ENCODE results near the gene HDAC8. TPM values are rescaled to one million over a fixed set of nuclear protein-coding genes. Genes with fewer than 3 reads are reported as not detected.

HDAC8 gene
- total RNA-seq, 2 experiments from 2014 or later = 5.8 to 6.8 TPM

- H3K27ac Mint-ChIP-seq = no peak overlapping the region
- no peaks in the 10 kb centered on the region for H3K36me3 Mint-ChIP-seq (ENCODE audit: low read depth)
- peaks cover 21% of the 10 kb centered on the region for H3K4me1 ChIP-seq (ENCODE audit: insufficient read depth, low read length)
- H3K27me3 ChIP-seq (ENCODE audit: control insufficient read depth in 1 of 2, insufficient read depth in 2 of 2, low read length in 2 of 2) = peaks cover 18 to 30% of the 10 kb centered on the region in 2 experiments
- peaks cover 19% of the 10 kb centered on the region for H3K4me1 Mint-ChIP-seq (ENCODE audit: low read depth)
- intact Hi-C loops (cut with DNase I, micrococcal nuclease) = no loop called here
- H3K27me3 Mint-ChIP-seq = peaks cover 35% of the 10 kb centered on the region
- no peaks in the 10 kb centered on the region for H3K36me3 ChIP-seq (ENCODE audit: insufficient read depth, low read length)
- no peak overlapping the region for H3K27ac ChIP-seq (ENCODE audit: low read depth in 1 of 2, low read length in 2 of 2)
- H3K4me3 Mint-ChIP-seq = no peak overlapping the region
- TF ChIP-seq, protein P1, sequence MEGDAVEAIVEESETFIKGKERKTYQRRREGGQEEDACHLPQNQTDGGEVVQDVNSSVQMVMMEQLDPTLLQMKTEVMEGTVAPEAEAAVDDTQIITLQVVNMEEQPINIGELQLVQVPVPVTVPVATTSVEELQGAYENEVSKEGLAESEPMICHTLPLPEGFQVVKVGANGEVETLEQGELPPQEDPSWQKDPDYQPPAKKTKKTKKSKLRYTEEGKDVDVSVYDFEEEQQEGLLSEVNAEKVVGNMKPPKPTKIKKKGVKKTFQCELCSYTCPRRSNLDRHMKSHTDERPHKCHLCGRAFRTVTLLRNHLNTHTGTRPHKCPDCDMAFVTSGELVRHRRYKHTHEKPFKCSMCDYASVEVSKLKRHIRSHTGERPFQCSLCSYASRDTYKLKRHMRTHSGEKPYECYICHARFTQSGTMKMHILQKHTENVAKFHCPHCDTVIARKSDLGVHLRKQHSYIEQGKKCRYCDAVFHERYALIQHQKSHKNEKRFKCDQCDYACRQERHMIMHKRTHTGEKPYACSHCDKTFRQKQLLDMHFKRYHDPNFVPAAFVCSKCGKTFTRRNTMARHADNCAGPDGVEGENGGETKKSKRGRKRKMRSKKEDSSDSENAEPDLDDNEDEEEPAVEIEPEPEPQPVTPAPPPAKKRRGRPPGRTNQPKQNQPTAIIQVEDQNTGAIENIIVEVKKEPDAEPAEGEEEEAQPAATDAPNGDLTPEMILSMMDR (IDR thresholded peaks at IDR 0.05) = no peak
- POLR2A ChIA-PET = no interaction called here
- CTCF ChIA-PET = no interaction called here
- no peak overlapping the region for H3K4me3 ChIP-seq (ENCODE audit: low read length)
- no peaks in the 10 kb centered on the region for H3K9me3 ChIP-seq (ENCODE audit: control insufficient read depth in 1 of 2, insufficient read depth in 1 of 2, low read length in 2 of 2)
- DNase-seq = no peak
- H3K9me3 Mint-ChIP-seq = no peaks in the 10 kb centered on the region
- ATAC-seq (ENCODE audit: poor library complexity) = no peak
Measured at GRCh38 chrX:72312311-72312940, 260.2 kb downstream of the HDAC8 start.

DNA sequence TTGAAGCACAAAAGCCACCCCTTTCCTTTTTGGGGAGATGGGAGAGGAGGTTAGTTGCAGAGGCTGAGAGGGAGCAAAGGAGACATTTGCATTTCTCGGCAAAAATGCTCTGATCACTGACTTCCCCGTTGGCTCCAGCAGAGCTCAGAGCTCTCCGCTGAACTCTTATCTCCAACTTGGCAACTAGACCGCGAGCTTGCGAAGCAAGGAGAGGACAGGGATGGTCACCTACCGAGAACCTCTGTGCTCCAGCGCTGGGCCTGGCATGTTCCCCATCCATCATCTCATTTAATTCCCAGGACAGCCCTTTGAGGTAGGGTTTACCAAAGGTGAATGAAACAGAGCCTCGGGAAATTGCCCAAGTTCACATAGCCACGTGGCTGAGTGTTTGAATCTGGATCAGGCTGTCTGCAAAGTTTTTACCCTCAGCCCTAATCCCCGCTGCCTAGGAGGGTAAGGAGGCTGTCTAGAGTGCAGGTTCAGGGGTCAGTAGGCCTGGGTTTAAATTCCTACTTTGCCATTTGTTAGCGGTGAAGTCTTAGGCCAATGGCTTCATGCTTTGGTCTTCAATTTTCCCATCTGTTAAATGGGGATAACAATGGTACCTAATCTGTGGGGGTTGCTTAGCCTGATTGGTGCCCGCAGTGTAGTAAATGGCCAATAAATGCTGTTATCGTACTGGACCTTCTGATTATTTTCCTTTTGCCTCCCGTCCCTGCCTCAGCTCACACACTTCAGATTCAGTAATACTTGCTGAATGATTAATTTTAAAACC lies 263.2 kb downstream of the HDAC8 start:
- Mint-ChIP-seq H3K27ac (no peak overlapping the region), H3K4me1 (ENCODE audit: low read depth) (peaks cover 21% of the 10 kb centered on the region), H3K36me3 (ENCODE audit: low read depth) (no peaks in the 10 kb centered on the region), H3K4me3 (peak overlapping the region; percentile 71), H3K27me3 (peaks cover 54% of the 10 kb centered on the region), H3K9me3 (no peaks in the 10 kb centered on the region)
- H3K9me3 ChIP-seq (ENCODE audit: control insufficient read depth in 1 of 2, insufficient read depth in 1 of 2, low read length in 2 of 2) = peaks cover 0 to 5% of the 10 kb centered on the region in 2 experiments
- TF ChIP-seq, protein P1 (IDR thresholded peaks at IDR 0.05) = no peak
- intact Hi-C loops (cut with DNase I, micrococcal nuclease) = no loop called here
- ChIA-PET POLR2A (interaction anchor here (1.2 kb wide), 1 partner anchor 32 kb away, joined by 3 read pairs; the partner anchor contains the start of gene RPS4X), CTCF (no interaction called here)
- DNase-seq = peak in 1 of 14 experiments; percentile 2
- H3K27me3 ChIP-seq (ENCODE audit: control insufficient read depth in 1 of 2, insufficient read depth in 2 of 2, low read length in 2 of 2) = peaks cover 33 to 47% of the 10 kb centered on the region in 2 experiments
- ATAC-seq (ENCODE audit: poor library complexity) = peak; percentile 11
- H3K4me3 ChIP-seq (ENCODE audit: low read length) = peak overlapping the region; percentile 20
- no peak overlapping the region for H3K27ac ChIP-seq (ENCODE audit: low read depth in 1 of 2, low read length in 2 of 2)
- no peaks in the 10 kb centered on the region for H3K36me3 ChIP-seq (ENCODE audit: insufficient read depth, low read length)
- H3K4me1 ChIP-seq (ENCODE audit: insufficient read depth, low read length) = peaks cover 41% of the 10 kb centered on the region

GRCh38 chrX:72308566-72309296 lies 263.9 kb downstream of the HDAC8 start:
- H3K4me1 Mint-ChIP-seq (ENCODE audit: low read depth) = peaks cover 21% of the 10 kb centered on the region
- ATAC-seq (ENCODE audit: poor library complexity) (peak; percentile 50), DNase-seq (peak in 5 of 14 experiments; percentile 15 to 44 (median 38))
- TF ChIP-seq, protein P1 (IDR thresholded peaks at IDR 0.05) = no peak
- Histone ChIP-seq H3K27ac (ENCODE audit: low read depth in 1 of 2, low read length in 2 of 2) (no peak overlapping the region), H3K4me3 (ENCODE audit: low read length) (peak overlapping the region; percentile 20), H3K4me1 (ENCODE audit: insufficient read depth, low read length) (peaks cover 41% of the 10 kb centered on the region), H3K27me3 (ENCODE audit: control insufficient read depth in 1 of 2, insufficient read depth in 2 of 2, low read length in 2 of 2) (peaks cover 33 to 55% of the 10 kb centered on the region in 2 experiments), H3K36me3 (ENCODE audit: insufficient read depth, low read length) (no peaks in the 10 kb centered on the region), H3K9me3 (ENCODE audit: control insufficient read depth in 1 of 2, insufficient read depth in 1 of 2, low read length in 2 of 2) (peaks cover 0 to 5% of the 10 kb centered on the region in 2 experiments)
- CTCF ChIA-PET = interaction anchor here (0.9 to 1.2 kb wide), 2 partner anchors 31 to 63 kb away, joined by 3 read pairs; no protein-coding TSS in a partner anchor
- H3K4me3 Mint-ChIP-seq = peak overlapping the region; percentile 71
- peaks cover 59% of the 10 kb centered on the region for H3K27me3 Mint-ChIP-seq
- POLR2A ChIA-PET = interaction anchor here (1.2 kb wide), 1 partner anchor 31 kb away, joined by 3 read pairs; the partner anchor contains the start of gene RPS4X
- intact Hi-C loops (cut with DNase I, micrococcal nuclease) = no loop called here
- H3K9me3 Mint-ChIP-seq = no peaks in the 10 kb centered on the region
- H3K36me3 Mint-ChIP-seq (ENCODE audit: low read depth) = no peaks in the 10 kb centered on the region
- no peak overlapping the region for H3K27ac Mint-ChIP-seq

Measured in CD4-positive, alpha-beta T cell (primary cell).